ENCODE measurements around the gene CNBD2. TPM values are rescaled to one million over a fixed set of nuclear protein-coding genes. Genes with fewer than 3 reads are reported as not detected.
"Not testable (repeated sequence)": the region's sequence is repeated elsewhere in the genome, so short reads cannot be mapped to it uniquely, and the experiment has no call there.

The CNBD2 gene
- total RNA-seq, 1 donor from 2014 or later: 3.7 TPM

DNA sequence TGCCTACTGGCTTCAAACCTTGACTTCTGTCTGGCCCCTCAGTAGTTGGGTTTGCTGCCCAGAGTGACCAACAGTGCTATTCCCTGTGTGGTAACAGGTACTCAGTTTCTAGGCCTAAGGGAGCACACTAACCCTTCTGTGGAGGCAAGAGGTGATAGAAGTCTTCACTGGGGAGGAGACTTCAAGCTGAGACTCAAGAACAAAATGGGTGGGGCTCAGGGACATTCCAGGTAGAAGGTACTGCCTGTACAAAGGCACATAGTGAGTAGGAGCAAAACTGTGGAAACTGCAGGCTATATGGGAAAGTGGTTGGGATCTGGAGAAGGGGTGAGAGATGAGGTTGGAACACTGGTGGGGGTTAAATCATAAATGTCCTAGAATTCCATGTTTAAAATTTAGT, 11.8 kb upstream of the CNBD2 start:
- Histone ChIP-seq H3K4me3 (no peak overlapping the region), H3K36me3 (no peaks in the 10 kb centered on the region), H3K4me1 (peaks cover 41% of the 10 kb centered on the region), H3K9me3 (replicated peaks) (no peaks in the 10 kb centered on the region), H3K27ac (replicated peaks) (no peak overlapping the region), H3K27me3 (ENCODE audit: low read depth) (no peaks in the 10 kb centered on the region)
- DNase-seq: no peak
- intact Hi-C loops (cut with micrococcal nuclease): no loop called here
- TF ChIP-seq, protein P1, sequence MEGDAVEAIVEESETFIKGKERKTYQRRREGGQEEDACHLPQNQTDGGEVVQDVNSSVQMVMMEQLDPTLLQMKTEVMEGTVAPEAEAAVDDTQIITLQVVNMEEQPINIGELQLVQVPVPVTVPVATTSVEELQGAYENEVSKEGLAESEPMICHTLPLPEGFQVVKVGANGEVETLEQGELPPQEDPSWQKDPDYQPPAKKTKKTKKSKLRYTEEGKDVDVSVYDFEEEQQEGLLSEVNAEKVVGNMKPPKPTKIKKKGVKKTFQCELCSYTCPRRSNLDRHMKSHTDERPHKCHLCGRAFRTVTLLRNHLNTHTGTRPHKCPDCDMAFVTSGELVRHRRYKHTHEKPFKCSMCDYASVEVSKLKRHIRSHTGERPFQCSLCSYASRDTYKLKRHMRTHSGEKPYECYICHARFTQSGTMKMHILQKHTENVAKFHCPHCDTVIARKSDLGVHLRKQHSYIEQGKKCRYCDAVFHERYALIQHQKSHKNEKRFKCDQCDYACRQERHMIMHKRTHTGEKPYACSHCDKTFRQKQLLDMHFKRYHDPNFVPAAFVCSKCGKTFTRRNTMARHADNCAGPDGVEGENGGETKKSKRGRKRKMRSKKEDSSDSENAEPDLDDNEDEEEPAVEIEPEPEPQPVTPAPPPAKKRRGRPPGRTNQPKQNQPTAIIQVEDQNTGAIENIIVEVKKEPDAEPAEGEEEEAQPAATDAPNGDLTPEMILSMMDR (IDR thresholded peaks at IDR 0.05; ENCODE audit: borderline replicate concordance): no peak

DNA sequence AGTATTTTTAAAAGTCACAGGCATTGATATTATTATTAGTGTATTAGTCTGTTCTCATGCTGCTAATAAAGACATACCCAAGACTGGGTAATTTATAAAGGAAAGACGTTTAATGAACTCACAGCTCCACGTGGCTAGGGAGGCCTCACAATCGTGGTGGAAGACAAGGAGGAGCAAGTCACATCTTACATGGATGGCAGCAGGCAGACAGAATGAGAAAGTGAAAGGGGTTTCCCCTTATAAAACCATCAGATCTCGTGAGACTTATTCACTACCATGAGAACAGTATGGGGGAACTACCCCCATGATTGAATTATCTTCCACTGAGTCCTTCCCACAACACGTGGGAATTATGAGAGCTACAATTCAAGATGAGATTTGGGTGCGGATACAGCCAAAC, 9.1 kb upstream of the CNBD2 start:
- H3K9me3 ChIP-seq (replicated peaks); intact Hi-C loops (cut with micrococcal nuclease); H3K27me3 ChIP-seq (ENCODE audit: low read depth): not testable (repeated sequence)

DNA sequence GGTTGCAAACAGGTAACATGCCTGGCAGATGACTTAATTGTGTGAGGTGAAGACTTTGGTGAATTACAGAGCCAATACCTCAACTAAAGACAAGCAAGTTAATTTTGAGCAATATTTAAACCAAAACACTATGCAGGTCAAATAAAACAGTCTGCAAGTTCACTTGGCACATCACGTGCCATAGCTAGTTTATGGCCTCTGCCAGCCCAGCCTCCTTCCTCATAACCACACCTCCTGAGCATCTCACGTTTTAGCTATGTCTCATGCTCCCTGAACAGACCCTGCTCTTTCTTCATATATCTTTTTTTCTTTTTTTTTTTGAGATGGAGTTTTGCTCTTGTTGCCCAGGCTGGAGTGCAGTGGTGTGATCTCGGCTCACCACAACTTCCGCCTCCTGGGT, 4.5 kb upstream of the CNBD2 start:
- no peak for DNase-seq
- Histone ChIP-seq H3K27ac (replicated peaks) (no peak overlapping the region), H3K9me3 (replicated peaks) (no peaks in the 10 kb centered on the region), H3K4me3 (no peak overlapping the region), H3K36me3 (no peaks in the 10 kb centered on the region), H3K4me1 (peaks cover under 1% of the 10 kb centered on the region), H3K27me3 (ENCODE audit: low read depth) (no peaks in the 10 kb centered on the region)
- TF ChIP-seq, protein P1 (IDR thresholded peaks at IDR 0.05; ENCODE audit: borderline replicate concordance): no peak
- intact Hi-C loops (cut with micrococcal nuclease): no loop called here

More for the DNA sequence above, 9.1 kb upstream of the CNBD2 start:
- not testable (repeated sequence) for H3K4me3 ChIP-seq; H3K27ac ChIP-seq (replicated peaks); DNase-seq; H3K36me3 ChIP-seq
- H3K4me1 ChIP-seq: peaks cover 16% of the 10 kb centered on the region

DNA sequence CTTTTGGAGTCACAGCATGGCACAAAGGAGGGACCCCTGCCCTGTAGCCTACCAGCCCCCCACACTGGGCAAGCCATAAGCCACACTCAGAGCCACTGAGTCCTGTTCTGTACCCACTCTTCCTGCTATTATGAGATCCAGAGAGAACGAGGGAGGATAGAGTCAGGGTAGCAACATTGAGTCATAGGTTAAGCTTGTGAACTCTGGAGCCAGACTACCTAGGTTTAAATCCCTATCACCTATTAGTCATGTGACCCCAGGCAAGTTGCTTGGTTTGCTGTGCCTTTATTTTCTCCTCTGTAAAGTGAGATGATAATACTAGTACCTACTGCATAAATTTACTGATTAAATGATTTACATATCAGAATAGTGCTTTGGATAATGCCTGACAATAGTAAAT, 540 bp downstream of the CNBD2 start:
- Histone ChIP-seq H3K27me3 (ENCODE audit: low read depth) (no peaks in the 10 kb centered on the region), H3K4me1 (no peaks in the 10 kb centered on the region), H3K4me3 (no peak overlapping the region), H3K9me3 (replicated peaks) (no peaks in the 10 kb centered on the region), H3K27ac (replicated peaks) (no peak overlapping the region), H3K36me3 (no peaks in the 10 kb centered on the region)
- DNase-seq: no peak
- TF ChIP-seq, protein P1 (IDR thresholded peaks at IDR 0.05; ENCODE audit: borderline replicate concordance): no peak
- intact Hi-C loops (cut with micrococcal nuclease): no loop called here

DNA sequence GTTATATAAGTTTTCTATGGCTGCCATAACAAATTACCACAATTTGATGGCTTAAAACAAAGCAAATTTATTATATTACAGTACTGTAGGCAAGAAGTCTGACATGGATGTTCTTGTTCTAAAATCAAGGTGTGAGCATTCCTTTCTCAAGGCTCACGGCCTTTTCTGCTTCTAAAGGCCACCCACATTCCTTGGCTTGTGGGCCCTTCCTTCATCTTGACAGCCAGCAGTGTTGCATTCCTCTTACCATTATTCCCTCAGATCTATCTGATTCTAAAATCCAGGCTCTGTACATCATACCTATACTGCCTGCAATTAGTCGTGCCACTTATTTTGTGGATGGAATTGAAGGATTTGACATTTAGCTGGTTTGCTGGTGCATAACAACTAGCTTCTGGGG, 3.6 kb downstream of the CNBD2 start:
- H3K4me3 ChIP-seq: no peak overlapping the region
- intact Hi-C loops (cut with micrococcal nuclease): no loop called here
- DNase-seq: no peak
- H3K36me3 ChIP-seq: no peaks in the 10 kb centered on the region
- H3K4me1 ChIP-seq: no peaks in the 10 kb centered on the region
- no peaks in the 10 kb centered on the region for H3K9me3 ChIP-seq (replicated peaks)
- TF ChIP-seq, protein P1 (IDR thresholded peaks at IDR 0.05; ENCODE audit: borderline replicate concordance): no peak
- H3K27me3 ChIP-seq (ENCODE audit: low read depth): no peaks in the 10 kb centered on the region
- no peak overlapping the region for H3K27ac ChIP-seq (replicated peaks)

DNA sequence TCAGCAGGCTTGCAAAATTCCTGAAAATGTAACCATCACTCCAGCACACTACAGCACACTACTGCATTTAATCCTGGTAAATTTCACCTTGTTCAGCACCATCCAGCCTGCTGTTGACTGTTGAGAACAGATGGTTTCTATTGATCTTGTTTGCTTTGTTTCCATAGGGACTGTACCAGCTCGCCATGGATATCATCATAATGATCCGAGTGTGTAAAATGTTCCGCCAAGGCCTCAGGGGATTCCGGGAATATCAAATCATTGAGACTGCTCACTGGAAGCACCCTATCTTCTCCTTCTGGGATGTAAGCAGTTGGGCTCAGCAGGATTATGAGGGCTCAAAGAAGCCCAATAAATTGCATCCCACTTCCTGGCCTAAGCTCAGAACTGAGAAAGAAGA, 4.1 kb downstream of the CNBD2 start:
- TF ChIP-seq, protein P1 (IDR thresholded peaks at IDR 0.05; ENCODE audit: borderline replicate concordance): no peak
- intact Hi-C loops (cut with micrococcal nuclease): no loop called here
- H3K4me1 ChIP-seq: no peaks in the 10 kb centered on the region
- no peak overlapping the region for H3K27ac ChIP-seq (replicated peaks)
- H3K27me3 ChIP-seq (ENCODE audit: low read depth): no peaks in the 10 kb centered on the region
- H3K36me3 ChIP-seq: no peaks in the 10 kb centered on the region
- no peaks in the 10 kb centered on the region for H3K9me3 ChIP-seq (replicated peaks)
- H3K4me3 ChIP-seq: no peak overlapping the region
- no peak for DNase-seq
